Vagina (tissue), 2 donors: Measurements from ENCODE around the gene ASCL2.

Experiments used
- POLR2A ChIP-seq, 2 donors: fragments of 450-650 bp; IDR thresholded peaks; one replicate each; pipeline ENCODE4 v1.6.1; 2017; ENCODE audit warnings: antibody characterized with exemption in 2 of 2, mild to moderate bottlenecking in 2 of 2, moderate library complexity in 2 of 2
- POLR2AphosphoS5 ChIP-seq, 2 donors: sonication (generic); formaldehyde crosslinking; IDR thresholded peaks; one replicate each; pipeline ENCODE4 v1.9.0; 2017; ENCODE audit warnings: antibody characterized with exemption in 2 of 2, mild to moderate bottlenecking in 2 of 2, low read depth in 1 of 2; ENCODE audit not compliant: insufficient read depth in 1 of 2
- TF ChIP-seq, protein P1 (sequence below), 3 experiments: fragments of 450-650 bp in 2 of 3; fragments of 200-600 bp in 1 of 3; sonication (generic) in 1 of 3; IDR thresholded peaks; one replicate each; pipeline ENCODE4 v1.5.1; 2017 to 2019; ENCODE audit warnings: antibody characterized with exemption in 3 of 3, mild to moderate bottlenecking in 2 of 3, moderate library complexity in 2 of 3

DNA sequence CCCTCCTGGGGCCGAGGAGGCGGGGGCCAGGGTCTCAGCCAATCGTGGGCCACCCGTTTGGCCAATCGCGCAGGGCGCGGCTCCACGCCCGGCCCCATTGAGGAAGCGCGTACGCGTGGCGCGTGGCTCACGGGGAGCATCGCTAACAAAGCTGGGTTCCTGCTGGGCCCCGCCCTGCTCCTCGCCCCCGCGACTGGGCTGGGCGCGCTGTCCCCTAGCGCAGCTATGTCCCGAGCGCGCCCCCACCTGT is 614 bp upstream of the ASCL2 start:
- TF ChIP-seq, protein P1, sequence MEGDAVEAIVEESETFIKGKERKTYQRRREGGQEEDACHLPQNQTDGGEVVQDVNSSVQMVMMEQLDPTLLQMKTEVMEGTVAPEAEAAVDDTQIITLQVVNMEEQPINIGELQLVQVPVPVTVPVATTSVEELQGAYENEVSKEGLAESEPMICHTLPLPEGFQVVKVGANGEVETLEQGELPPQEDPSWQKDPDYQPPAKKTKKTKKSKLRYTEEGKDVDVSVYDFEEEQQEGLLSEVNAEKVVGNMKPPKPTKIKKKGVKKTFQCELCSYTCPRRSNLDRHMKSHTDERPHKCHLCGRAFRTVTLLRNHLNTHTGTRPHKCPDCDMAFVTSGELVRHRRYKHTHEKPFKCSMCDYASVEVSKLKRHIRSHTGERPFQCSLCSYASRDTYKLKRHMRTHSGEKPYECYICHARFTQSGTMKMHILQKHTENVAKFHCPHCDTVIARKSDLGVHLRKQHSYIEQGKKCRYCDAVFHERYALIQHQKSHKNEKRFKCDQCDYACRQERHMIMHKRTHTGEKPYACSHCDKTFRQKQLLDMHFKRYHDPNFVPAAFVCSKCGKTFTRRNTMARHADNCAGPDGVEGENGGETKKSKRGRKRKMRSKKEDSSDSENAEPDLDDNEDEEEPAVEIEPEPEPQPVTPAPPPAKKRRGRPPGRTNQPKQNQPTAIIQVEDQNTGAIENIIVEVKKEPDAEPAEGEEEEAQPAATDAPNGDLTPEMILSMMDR (IDR thresholded peaks at IDR 0.05), result no peak
- TF ChIP-seq POLR2A (IDR thresholded peaks at IDR 0.05) (no peak), POLR2AphosphoS5 (IDR thresholded peaks at IDR 0.05; ENCODE audit: insufficient read depth in 1 of 2, low read depth in 1 of 2) (no peak)
